ENCODE data around the gene LTB4R2. TPM values are rescaled to one million over a fixed set of nuclear protein-coding genes. Genes with fewer than 3 reads are reported as not detected.
A peak's percentile ranks its signal among the peaks of the same experiment; 100 is the strongest.
"Not testable (repeated sequence)": the region's sequence is repeated elsewhere in the genome, so short reads cannot be mapped to it uniquely, and the experiment has no call there.

The LTB4R2 gene
- total and polyA plus RNA-seq, 12 donors: 0.42 to 11.1 (median 3.8) TPM

DNA sequence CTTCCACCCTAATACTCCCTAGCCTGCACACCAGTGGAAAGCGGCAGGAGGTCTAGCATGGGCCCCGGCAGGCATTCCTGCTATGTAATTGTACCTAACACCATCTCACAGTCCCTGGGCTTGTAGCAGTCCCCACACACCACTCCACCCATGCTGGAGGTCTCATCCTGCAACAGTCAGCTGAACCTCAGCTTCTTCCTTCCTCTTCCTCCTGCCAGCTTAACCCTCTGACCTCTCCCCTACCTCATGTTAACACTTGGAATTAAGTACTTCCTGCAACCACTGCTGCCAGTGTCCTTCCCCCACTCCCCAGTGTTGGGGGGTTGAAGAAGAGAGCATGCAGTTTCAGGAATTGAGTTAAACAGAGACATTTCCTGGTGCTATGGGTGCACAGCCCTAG lies 17.4 kb downstream of the LTB4R2 start:
- H3K27me3 ChIP-seq: no peaks in the 10 kb centered on the region
- H3K4me3 ChIP-seq: no peak overlapping the region
- no peak for DNase-seq
- H3K27ac ChIP-seq: no peak overlapping the region
- peaks cover 0 to under 1% of the 10 kb centered on the region in 2 donors for H3K4me1 ChIP-seq (replicated peaks in 1 of 2)
- WGBS, 4 donors: 74 to 100% (median 88%) methylated on average over 1 to 2 of the region's 2 CpGs
- H3K9me3 ChIP-seq (replicated peaks in 1 of 3): no peaks in the 10 kb centered on the region
- intact Hi-C loops (cut with DNase I): no loop called here
- TF ChIP-seq, protein P1, sequence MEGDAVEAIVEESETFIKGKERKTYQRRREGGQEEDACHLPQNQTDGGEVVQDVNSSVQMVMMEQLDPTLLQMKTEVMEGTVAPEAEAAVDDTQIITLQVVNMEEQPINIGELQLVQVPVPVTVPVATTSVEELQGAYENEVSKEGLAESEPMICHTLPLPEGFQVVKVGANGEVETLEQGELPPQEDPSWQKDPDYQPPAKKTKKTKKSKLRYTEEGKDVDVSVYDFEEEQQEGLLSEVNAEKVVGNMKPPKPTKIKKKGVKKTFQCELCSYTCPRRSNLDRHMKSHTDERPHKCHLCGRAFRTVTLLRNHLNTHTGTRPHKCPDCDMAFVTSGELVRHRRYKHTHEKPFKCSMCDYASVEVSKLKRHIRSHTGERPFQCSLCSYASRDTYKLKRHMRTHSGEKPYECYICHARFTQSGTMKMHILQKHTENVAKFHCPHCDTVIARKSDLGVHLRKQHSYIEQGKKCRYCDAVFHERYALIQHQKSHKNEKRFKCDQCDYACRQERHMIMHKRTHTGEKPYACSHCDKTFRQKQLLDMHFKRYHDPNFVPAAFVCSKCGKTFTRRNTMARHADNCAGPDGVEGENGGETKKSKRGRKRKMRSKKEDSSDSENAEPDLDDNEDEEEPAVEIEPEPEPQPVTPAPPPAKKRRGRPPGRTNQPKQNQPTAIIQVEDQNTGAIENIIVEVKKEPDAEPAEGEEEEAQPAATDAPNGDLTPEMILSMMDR (IDR thresholded peaks at IDR 0.05): no peak
- no peak for TF ChIP-seq POLR2A (IDR thresholded peaks at IDR 0.05)
- no peaks in the 10 kb centered on the region for H3K36me3 ChIP-seq (replicated peaks in 1 of 2)

DNA sequence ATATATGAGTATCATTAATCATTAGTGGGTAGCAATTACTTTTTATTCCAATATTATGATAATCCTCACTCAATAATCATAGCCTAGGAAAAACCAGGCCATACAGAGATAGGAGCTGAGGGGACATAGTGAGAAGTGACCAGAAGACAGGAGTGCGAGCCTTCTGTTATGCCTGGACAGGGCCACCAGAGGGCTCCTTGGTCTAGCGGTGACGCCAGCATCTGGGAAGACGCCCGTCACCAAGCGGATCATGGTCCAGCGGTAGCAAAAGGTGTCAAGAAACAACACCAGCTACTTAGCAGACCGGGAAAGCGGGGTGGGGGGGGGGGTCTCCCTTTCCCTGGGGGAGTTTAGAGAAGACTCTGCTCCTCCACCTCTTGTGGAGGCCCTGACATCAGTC lies 18.0 kb downstream of the LTB4R2 start:
- TF ChIP-seq, protein P1 (IDR thresholded peaks at IDR 0.05): peak; percentile 35 to 82 (median 66)
- H3K36me3 ChIP-seq (replicated peaks in 1 of 2); H3K4me1 ChIP-seq (replicated peaks in 1 of 2); intact Hi-C loops (cut with DNase I); H3K27me3 ChIP-seq; H3K4me3 ChIP-seq; H3K9me3 ChIP-seq (replicated peaks in 1 of 3): not testable (repeated sequence)
- peak overlapping the region in 1 of 5 donors; percentile 8 for H3K27ac ChIP-seq
- WGBS, 4 donors: 0 to 4% (median 1%) methylated on average over 7 to 9 of the region's 9 CpGs
- peak; percentile 59 to 91 (median 76) for DNase-seq

DNA sequence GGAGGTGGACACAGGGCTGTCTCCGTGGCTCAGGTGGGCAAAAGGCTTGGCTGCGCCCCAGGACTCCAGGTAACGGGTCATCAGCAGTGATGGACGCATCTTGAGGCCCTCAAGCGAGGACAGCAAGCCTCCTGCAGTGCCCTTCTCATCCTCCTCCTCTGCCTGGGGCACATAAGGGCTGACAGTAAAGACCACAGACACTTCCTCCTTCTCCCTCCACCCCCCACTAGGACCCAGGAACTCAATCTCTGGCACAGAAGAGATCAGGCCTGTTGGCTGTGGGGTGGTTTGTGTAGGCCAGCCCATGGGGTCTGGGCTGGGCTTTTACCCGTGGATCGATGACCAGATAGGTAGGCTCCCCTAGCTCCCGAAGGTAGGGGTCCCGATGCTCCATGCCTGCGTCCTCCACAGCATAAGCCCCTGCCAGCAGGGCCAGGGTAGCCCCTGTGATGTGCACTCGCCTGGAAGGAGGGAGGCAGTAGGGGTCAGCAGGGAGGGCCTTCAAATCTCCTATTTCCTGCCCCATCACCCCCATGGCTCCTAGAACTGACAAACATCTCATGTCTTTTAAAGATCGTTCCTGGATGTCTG lies 19.2 kb downstream of the LTB4R2 start:
- peak overlapping the region in 1 of 5 donors; percentile 13 for H3K27ac ChIP-seq
- intact Hi-C loops (cut with DNase I): no loop called here
- DNase-seq: no peak
- no peaks in the 10 kb centered on the region for H3K9me3 ChIP-seq (replicated peaks in 1 of 3)
- 73 to 88% (median 86%) methylated on average over 8 to 12 of the region's 12 CpGs for WGBS, 4 donors
- no peaks in the 10 kb centered on the region for H3K36me3 ChIP-seq (replicated peaks in 1 of 2)
- no peaks in the 10 kb centered on the region for H3K27me3 ChIP-seq
- TF ChIP-seq, protein P1 (IDR thresholded peaks at IDR 0.05): no peak
- TF ChIP-seq POLR2A (IDR thresholded peaks at IDR 0.05): no peak
- no peak overlapping the region for H3K4me3 ChIP-seq
- H3K4me1 ChIP-seq (replicated peaks in 1 of 2): peaks cover 0 to 17% of the 10 kb centered on the region in 2 donors

DNA sequence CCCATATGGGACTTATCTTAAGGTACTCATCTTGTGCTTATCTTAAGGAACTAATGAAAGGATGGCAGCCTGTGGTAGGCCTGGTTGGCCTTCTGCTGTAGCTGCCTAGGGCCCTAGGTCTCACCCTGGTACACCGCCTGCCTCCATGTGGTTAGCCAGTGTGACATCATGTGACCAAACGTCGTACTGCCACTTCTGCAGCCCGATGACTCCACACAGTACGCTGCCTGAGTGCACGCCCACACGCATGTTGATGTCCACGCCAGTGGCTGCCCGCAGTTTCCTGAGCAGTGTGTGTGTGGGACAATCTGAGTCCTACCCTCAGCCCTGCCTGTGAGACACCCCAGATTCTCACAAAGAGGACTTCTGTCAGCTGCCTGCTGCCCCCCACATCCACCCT lies 19.8 kb downstream of the LTB4R2 start:
- Histone ChIP-seq H3K36me3 (replicated peaks in 1 of 2) (no peaks in the 10 kb centered on the region), H3K27me3 (peaks cover 5% of the 10 kb centered on the region), H3K4me1 (replicated peaks in 1 of 2) (peaks cover 0 to 22% of the 10 kb centered on the region in 2 donors), H3K4me3 (no peak overlapping the region), H3K9me3 (replicated peaks in 1 of 3) (no peaks in the 10 kb centered on the region), H3K27ac (peak overlapping the region in 1 of 5 donors; percentile 13)
- TF ChIP-seq, protein P1 (IDR thresholded peaks at IDR 0.05): no peak
- TF ChIP-seq POLR2A (IDR thresholded peaks at IDR 0.05): no peak
- 74 to 78% (median 74%) methylated on average over 4 to 9 of the region's 9 CpGs; no CpG with 5 or more reads in 1 of the 4 donors for WGBS, 4 donors
- intact Hi-C loops (cut with DNase I): loop anchor here (2.0 to 5.0 kb wide), 2 partner anchors 103 kb away; no protein-coding TSS in a partner anchor
- peak in 5 of 7 donors; percentile 33 to 78 (median 55) for DNase-seq

Measured in adrenal gland (tissue), 12 donors.